ENCODE data around the gene SHLD3.
"Not testable (repeated sequence)": the region's sequence is repeated elsewhere in the genome, so short reads cannot be mapped to it uniquely, and the experiment has no call there.

The SHLD3 gene

DNA sequence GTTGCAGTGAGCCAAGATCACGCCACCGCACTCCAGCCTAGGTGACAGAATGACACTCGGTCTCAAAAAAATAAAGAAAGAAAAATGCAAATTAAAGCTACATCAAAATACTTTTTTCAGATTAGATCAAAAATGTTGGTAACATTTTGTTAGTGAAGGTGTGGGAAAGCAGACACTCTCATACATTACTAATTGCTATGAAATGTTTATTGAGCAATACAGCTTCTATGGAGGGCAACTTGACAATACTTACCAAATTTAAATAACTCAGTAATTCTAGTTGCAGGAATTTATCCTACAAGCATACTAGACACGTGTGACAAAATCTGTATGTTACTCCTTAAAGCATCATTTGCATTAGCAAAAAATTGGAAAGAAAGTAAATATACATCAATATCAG lies 4.8 kb upstream of the SHLD3 start:
- in situ Hi-C loops (cut with HindIII; ENCODE audit: low sequenced_read_pairs) = no loop called here
- H3K4me3 ChIP-seq (ENCODE audit: low read depth, low read length) = no peak overlapping the region
- DNase-seq (ENCODE audit: low read depth, low spot score) = no peak
- TF ChIP-seq, protein P1, sequence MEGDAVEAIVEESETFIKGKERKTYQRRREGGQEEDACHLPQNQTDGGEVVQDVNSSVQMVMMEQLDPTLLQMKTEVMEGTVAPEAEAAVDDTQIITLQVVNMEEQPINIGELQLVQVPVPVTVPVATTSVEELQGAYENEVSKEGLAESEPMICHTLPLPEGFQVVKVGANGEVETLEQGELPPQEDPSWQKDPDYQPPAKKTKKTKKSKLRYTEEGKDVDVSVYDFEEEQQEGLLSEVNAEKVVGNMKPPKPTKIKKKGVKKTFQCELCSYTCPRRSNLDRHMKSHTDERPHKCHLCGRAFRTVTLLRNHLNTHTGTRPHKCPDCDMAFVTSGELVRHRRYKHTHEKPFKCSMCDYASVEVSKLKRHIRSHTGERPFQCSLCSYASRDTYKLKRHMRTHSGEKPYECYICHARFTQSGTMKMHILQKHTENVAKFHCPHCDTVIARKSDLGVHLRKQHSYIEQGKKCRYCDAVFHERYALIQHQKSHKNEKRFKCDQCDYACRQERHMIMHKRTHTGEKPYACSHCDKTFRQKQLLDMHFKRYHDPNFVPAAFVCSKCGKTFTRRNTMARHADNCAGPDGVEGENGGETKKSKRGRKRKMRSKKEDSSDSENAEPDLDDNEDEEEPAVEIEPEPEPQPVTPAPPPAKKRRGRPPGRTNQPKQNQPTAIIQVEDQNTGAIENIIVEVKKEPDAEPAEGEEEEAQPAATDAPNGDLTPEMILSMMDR (IDR thresholded peaks at IDR 0.05; ENCODE audit: low read depth, low read length) = no peak

DNA sequence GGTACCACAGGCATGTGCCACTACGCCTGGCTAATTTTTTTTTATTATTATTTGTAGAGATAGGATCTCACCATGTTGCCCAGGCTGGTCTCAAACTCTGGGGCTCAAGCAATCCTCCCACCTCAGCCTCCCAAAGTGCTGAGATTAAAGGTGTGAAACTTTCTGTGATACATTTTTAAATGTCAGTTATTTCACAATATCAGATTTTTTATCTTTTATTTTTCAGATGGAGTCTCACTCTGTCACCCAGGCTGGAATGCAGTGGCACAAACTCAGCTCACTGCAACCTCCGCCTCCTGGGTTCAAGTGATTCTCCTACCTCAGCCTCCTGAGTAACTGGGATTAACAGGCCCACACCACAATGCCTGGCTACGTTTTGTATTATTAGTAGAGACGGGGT lies 2.9 kb upstream of the SHLD3 start:
- DNase-seq (ENCODE audit: low read depth, low spot score); in situ Hi-C loops (cut with HindIII; ENCODE audit: low sequenced_read_pairs); H3K4me3 ChIP-seq (ENCODE audit: low read depth, low read length): not testable (repeated sequence)

DNA sequence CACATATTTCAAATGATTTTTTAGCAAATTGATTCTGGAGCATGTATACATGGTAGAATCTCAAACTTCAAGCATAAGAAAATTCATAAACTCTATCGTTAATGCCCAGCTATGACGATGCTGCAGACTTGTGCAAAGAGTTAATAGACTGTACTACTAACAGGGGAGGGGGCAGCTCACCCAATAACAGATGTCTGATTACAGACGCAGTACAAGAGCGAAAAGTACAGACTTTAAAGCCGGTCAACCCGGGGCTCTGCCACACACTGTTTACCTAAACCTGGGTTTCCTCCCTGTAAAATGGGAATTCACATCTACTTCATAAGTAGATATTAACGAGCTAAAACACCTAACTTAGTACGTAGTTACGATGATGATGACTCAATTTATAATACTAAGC lies 1.3 kb upstream of the SHLD3 start:
- H3K4me3 ChIP-seq (ENCODE audit: low read depth, low read length) = peak overlapping the region; percentile 98
- TF ChIP-seq, protein P1 (IDR thresholded peaks at IDR 0.05; ENCODE audit: low read depth, low read length) = no peak
- in situ Hi-C loops (cut with HindIII; ENCODE audit: low sequenced_read_pairs) = no loop called here
- no peak for DNase-seq (ENCODE audit: low read depth, low spot score)

DNA sequence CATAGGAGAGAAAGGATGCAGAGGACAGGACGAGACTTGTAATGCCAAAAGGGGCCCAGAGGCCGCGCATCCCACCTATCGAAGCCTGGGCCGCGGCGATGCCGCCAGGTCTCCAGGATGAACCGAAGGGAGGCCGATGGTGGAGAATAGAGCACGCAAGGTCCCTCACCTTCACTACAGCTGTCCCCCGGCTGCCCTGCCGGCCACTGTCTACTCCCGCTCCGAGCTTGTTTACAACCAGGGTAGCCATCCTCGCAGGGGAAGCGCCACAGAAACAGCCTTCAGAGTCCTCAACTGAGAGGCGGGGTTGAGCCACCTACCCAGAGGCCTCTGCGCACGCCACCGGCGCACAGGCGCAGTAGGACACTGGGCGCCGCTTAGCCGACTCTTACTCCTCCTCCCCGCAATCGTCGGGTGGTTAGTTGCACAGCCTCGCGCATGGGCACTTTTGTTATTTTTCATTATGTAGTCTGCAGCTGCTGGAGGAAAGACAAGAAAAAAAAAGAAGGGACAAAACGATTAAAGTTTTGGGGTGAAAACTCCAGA lies 729 bp upstream of the SHLD3 start, which contains the start of gene TRIM23:
Gene TRIM23, minus strand, starts transcription at position 309 of the 546 bp plus-strand sequence. Its CDS starts 59 bp downstream, at position 250.
- DNase-seq (ENCODE audit: low read depth, low spot score) = peak; percentile 97
- in situ Hi-C loops (cut with HindIII; ENCODE audit: low sequenced_read_pairs) = no loop called here
- TF ChIP-seq, protein P1 (IDR thresholded peaks at IDR 0.05; ENCODE audit: low read depth, low read length) = no peak
- peak within 1 kb of the TSS; percentile 98 for H3K4me3 ChIP-seq (ENCODE audit: low read depth, low read length)

DNA sequence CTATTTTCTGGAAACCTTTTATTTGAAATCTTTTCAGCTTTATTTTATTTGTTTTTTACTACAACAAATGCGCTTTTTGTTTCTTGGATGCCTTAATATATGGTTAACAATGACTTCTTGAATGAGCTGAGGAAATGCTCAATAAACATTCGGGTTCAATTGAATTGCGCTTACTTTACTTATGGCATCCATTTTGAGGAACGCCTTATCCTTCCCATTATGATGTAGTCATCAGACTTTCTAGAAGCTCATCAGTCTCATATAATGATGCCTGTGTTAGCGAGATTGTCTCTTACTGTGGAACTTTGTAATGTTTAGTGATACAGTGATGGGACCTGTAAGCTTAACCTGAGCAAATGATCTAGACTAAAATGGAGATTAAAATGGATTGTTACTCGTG lies 916 bp downstream of the SHLD3 start:
- H3K4me3 ChIP-seq (ENCODE audit: low read depth, low read length) = peak overlapping the region; percentile 98
- no peak for DNase-seq (ENCODE audit: low read depth, low spot score)
- in situ Hi-C loops (cut with HindIII; ENCODE audit: low sequenced_read_pairs) = no loop called here
- TF ChIP-seq, protein P1 (IDR thresholded peaks at IDR 0.05; ENCODE audit: low read depth, low read length) = no peak

DNA sequence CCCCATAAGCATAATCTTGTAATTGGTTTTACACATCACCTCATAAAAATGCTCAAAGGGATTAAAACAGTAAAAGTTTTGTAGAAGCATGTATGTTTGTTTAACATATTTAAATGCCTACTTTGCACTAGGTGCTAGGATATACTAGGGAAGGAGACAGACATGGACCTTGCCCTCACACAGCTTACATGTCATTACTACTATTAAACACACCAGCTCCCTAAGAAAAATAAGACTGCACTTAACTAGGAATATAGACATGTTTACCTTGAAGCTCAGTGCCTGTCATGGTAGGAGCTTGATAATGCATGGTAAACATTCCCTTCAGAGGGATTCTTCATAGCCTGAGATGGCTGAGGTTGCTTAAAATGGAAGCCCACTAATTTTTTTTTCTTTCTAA lies 6.2 kb downstream of the SHLD3 start:
- no peak for DNase-seq (ENCODE audit: low read depth, low spot score)

DNA sequence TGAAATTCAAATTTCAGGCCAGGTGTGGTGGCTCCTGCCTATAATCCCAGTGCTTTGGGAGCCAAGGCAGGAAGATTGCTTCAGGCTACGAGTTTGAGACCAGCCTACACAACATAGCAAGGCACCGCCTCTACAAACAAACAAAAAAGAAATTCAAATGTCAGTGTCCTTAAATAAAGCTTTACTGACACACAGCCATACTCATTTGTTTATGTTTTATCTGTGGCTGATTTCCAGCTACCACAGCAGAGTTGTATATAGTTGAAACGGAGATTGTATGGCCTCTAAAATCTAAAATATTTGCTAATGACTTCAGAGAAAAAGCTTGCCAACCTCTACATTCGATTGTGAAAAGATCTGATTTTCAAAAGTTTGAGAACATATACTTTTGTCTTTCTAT lies 15.4 kb downstream of the SHLD3 start:
- no peak for DNase-seq (ENCODE audit: low read depth, low spot score)
- H3K4me3 ChIP-seq (ENCODE audit: low read depth, low read length) = no peak overlapping the region
- in situ Hi-C loops (cut with HindIII; ENCODE audit: low sequenced_read_pairs) = no loop called here
- TF ChIP-seq, protein P1 (IDR thresholded peaks at IDR 0.05; ENCODE audit: low read depth, low read length) = no peak

More for the DNA sequence above, 6.2 kb downstream of the SHLD3 start:
- TF ChIP-seq, protein P1 (IDR thresholded peaks at IDR 0.05; ENCODE audit: low read depth, low read length) = no peak
- in situ Hi-C loops (cut with HindIII; ENCODE audit: low sequenced_read_pairs) = no loop called here
- H3K4me3 ChIP-seq (ENCODE audit: low read depth, low read length) = no peak overlapping the region

Data from astrocyte of the spinal cord (primary cell).